Measurements from ENCODE around the gene PLEKHA7. TPM values are rescaled to one million over a fixed set of nuclear protein-coding genes. Genes with fewer than 3 reads are reported as not detected.

The PLEKHA7 gene
- total and polyA plus RNA-seq, 2 of the 4 experiments (the other 2 are of a cell fraction): 0.12 TPM; not detected in 1

DNA sequence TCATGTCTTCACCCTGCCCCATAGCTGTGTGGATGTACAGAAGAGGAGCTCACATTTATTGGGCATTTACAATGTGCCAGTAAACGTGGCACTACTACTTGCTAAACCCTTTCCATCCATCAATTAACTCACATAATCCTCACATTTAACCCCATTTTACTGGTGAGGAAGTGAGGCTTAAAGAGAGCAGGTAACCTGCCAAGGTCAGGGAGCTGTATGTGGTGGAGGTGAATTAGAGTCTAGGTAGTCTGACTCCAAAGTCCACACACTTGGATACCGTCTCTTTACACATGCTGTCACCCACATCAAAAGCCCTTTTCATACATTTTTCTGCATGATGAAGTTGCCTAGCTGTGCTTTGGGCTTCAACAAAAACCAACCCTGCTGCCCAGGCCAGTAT lies 10.8 kb downstream of the PLEKHA7 start:
- intact Hi-C loops (cut with micrococcal nuclease): no loop called here
- Histone ChIP-seq H3K14ac (replicated peaks; ENCODE audit: low read depth, low read length) (no peak overlapping the region), H4K20me1 (ENCODE audit: insufficient read depth, low read length) (no peaks in the 10 kb centered on the region), H2BK120ac (ENCODE audit: low read depth, low read length) (no peak overlapping the region), H3K18ac (ENCODE audit: low read depth, low read length) (no peak overlapping the region), H3K23ac (ENCODE audit: low read depth, low read length) (no peak overlapping the region), H3K27ac (ENCODE audit: insufficient read depth, low read length) (no peak overlapping the region), H3K4me3 (ENCODE audit: insufficient read depth, low read depth, low read length) (no peak overlapping the region), H3K4me2 (ENCODE audit: low read depth, low read length) (no peak overlapping the region), H3K4me1 (ENCODE audit: control insufficient read depth, insufficient read depth, low read length) (no peaks in the 10 kb centered on the region), H3K4ac (ENCODE audit: low read depth, low read length) (no peak overlapping the region), H2AFZ (replicated peaks; ENCODE audit: low read length, poor library complexity) (no peak overlapping the region), H4K91ac (ENCODE audit: insufficient read depth, low read depth, low read length) (no peak overlapping the region), H2AK5ac (ENCODE audit: low read depth, low read length) (no peak overlapping the region), H3K27me3 (ENCODE audit: control insufficient read depth, insufficient read depth, low read length) (peaks cover 2% of the 10 kb centered on the region), H4K5ac (ENCODE audit: low read depth, low read length) (no peak overlapping the region), H2AK9ac (replicated peaks; ENCODE audit: low read depth, low read length, poor library complexity) (peak overlapping the region; percentile 25), H3K9ac (ENCODE audit: low read depth, low read length) (no peak overlapping the region), H3K56ac (ENCODE audit: extremely low read depth, insufficient read depth, low read length) (no peak overlapping the region), H3K9me3 (ENCODE audit: control insufficient read depth, insufficient read depth, low read length) (no peaks in the 10 kb centered on the region), H3K79me1 (ENCODE audit: low read depth in 1 of 2, low read length in 2 of 2) (no peaks in the 10 kb centered on the region), H2BK20ac (ENCODE audit: low read depth, low read length) (no peak overlapping the region), H2BK5ac (ENCODE audit: low read depth, low read length, poor library complexity, severe bottlenecking) (no peak overlapping the region), H3K36me3 (ENCODE audit: control insufficient read depth, insufficient read depth, low read length) (no peaks in the 10 kb centered on the region), H4K8ac (ENCODE audit: low read depth in 2 of 2, low read length in 2 of 2) (no peak overlapping the region), H3K9me1 (ENCODE audit: insufficient read depth, low read length) (0 out of 2 replicates have a peak, but pooled peaks cover 2% of the 10 kb centered on the region), H2BK15ac (ENCODE audit: low read depth, low read length) (no peak overlapping the region)
- in situ Hi-C loops (cut with MboI; ENCODE audit: low sequenced_read_pairs): no loop called here
- ChIA-PET CTCF (no interaction called here), POLR2A (ENCODE audit: unreplicated experiment) (no interaction called here)
- dilution Hi-C loops (cut with HindIII; ENCODE audit: low sequenced_read_pairs, unreplicated experiment): no loop called here
- ATAC-seq (ENCODE audit: low read depth): no peak
- no TSS peak for BruUV-seq (replicated peaks)
- DNase-seq: no peak
- no CpG with 5 or more reads among the region's 2 CpGs for WGBS, 2 experiments (ENCODE audit: extremely low coverage in 2 of 2, insufficient read length in 1 of 2)
- TF ChIP-seq CEBPB (IDR thresholded peaks at IDR 0.05; ENCODE audit: low read depth, low read length) (no peak), RAD21 (IDR thresholded peaks at IDR 0.05; ENCODE audit: low read length) (no peak), MXI1 (IDR thresholded peaks at IDR 0.05; ENCODE audit: borderline replicate concordance, low read depth, low read length) (no peak), USF2 (IDR thresholded peaks at IDR 0.05; ENCODE audit: low read depth, low read length) (no peak), RFX5 (IDR thresholded peaks at IDR 0.05; ENCODE audit: low read depth, low read length) (no peak), NFE2L2 (IDR thresholded peaks at IDR 0.05; ENCODE audit: low read depth, low read length) (no peak), RCOR1 (IDR thresholded peaks at IDR 0.05; ENCODE audit: insufficient replicate concordance, low read length) (no peak), MAFK (IDR thresholded peaks at IDR 0.05; ENCODE audit: low read depth, low read length) (no peak), SMC3 (IDR thresholded peaks at IDR 0.05; ENCODE audit: low read depth, low read length) (no peak), CHD1 (IDR thresholded peaks at IDR 0.05; ENCODE audit: low read depth, low read length) (no peak), FOS (IDR thresholded peaks at IDR 0.05; ENCODE audit: low read depth, low read length) (no peak), POLR2A (IDR thresholded peaks at IDR 0.05; ENCODE audit: low read depth, low read length) (no peak), BHLHE40 (IDR thresholded peaks at IDR 0.05; ENCODE audit: low read depth, low read length) (no peak), MAZ (IDR thresholded peaks at IDR 0.05; ENCODE audit: borderline replicate concordance, low read depth, low read length) (no peak)
- TF ChIP-seq, protein P1, sequence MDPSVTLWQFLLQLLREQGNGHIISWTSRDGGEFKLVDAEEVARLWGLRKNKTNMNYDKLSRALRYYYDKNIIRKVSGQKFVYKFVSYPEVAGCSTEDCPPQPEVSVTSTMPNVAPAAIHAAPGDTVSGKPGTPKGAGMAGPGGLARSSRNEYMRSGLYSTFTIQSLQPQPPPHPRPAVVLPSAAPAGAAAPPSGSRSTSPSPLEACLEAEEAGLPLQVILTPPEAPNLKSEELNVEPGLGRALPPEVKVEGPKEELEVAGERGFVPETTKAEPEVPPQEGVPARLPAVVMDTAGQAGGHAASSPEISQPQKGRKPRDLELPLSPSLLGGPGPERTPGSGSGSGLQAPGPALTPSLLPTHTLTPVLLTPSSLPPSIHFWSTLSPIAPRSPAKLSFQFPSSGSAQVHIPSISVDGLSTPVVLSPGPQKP (IDR thresholded peaks at IDR 0.05; ENCODE audit: borderline replicate concordance, low read depth, low read length): no peak
